Measurements from ENCODE around the gene CASP10.

DNA sequence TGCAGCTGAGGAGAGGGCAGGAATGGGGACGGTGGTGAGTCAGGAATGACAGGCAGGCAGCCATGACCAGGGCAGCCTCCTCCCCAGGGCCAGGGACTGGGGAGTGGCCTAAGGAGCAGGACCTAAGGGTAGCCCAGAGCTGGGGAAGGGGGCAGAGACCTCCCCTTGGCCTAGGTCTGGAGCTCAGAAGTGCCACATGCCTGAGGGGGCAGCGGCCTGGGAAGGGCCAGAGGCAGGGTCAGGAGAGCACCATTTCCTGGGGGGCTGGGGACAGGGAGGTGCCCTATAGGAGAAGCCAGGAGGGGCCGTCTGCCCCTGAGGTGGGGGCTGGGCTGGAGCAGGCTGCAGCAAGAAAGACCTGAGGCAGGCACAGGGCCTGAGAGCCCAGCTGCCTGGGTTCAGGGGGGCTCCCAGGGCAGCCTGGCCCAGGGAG is 46.0 kb upstream of the CASP10 start:
- TF ChIP-seq POLR2A (IDR thresholded peaks at IDR 0.05) (no peak), CTCF (IDR thresholded peaks at IDR 0.05) (no peak)
